Measurements from ENCODE around the gene ISYNA1. TPM values are rescaled to one million over a fixed set of nuclear protein-coding genes. Genes with fewer than 3 reads are reported as not detected.

The ISYNA1 gene
- total and polyA plus RNA-seq, 2 of the 13 experiments (the other 11 are each of a cell fraction or from before 2014, with no cell fraction given), result 29.6 to 48.5 TPM

DNA sequence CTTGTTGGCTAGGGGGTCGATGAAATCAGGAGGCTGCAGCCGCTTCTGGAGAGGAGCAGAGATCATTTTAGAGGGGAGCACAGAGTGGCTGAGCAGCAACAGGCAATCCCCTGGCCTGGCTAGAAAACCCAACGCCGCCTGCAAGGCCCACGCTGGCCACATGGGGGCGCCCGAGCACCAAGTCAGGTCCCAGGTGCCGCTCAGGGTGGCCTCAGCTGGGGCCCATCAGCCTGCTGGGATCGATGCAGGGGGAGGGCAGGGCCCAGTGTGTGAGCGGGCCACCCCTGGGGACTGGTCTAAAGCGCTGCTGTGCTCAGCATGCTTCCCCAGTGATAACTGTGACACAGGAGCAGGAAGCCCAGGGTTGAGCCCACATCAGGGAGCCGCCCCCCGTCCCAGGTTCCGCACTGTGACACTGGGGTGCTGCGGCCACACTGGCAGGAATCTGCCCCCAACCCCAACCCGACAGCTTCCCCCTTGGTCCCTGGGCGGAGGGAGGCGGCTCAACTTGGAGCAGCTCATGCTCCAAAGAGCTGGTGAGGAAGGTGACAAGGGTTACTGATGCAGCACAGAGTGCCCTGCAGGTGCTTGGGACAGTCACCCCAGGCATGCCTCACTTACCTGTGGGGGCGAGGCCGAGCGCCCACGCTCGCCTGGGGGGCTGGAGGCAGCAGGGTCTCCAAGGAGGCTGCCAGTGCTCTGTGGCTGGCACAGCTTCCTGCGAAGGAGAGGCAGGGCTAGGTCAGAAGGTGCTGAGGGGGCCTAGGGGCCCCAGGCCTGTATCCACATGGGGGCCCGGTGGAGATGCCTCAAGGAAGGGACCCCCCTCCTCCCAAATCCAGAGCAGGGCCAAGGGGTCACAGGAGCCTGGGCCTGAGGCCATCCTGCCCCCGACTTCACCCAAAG lies 13.3 kb upstream of the ISYNA1 start (continued):
- TF ChIP-seq, protein P1, sequence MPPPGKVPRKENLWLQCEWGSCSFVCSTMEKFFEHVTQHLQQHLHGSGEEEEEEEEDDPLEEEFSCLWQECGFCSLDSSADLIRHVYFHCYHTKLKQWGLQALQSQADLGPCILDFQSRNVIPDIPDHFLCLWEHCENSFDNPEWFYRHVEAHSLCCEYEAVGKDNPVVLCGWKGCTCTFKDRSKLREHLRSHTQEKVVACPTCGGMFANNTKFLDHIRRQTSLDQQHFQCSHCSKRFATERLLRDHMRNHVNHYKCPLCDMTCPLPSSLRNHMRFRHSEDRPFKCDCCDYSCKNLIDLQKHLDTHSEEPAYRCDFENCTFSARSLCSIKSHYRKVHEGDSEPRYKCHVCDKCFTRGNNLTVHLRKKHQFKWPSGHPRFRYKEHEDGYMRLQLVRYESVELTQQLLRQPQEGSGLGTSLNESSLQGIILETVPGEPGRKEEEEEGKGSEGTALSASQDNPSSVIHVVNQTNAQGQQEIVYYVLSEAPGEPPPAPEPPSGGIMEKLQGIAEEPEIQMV (CRISPR knock-in tag; IDR thresholded peaks at IDR 0.05; ENCODE audit: low read depth), result no peak
- TF ChIP-seq ZKSCAN8 (CRISPR knock-in tag; IDR thresholded peaks at IDR 0.05; ENCODE audit: borderline replicate concordance) (peak; percentile 43; the same call in 1 of the 2 replicates), TAF15 (IDR thresholded peaks at IDR 0.05; ENCODE audit: low read depth, low read length, poor library complexity, severe bottlenecking) (no peak), E2F1 (CRISPR knock-in tag; IDR thresholded peaks at IDR 0.05) (no peak), YEATS2 (CRISPR knock-in tag; IDR thresholded peaks at IDR 0.05; ENCODE audit: borderline replicate concordance) (peak; percentile 59; the same call in 1 of the 2 replicates), ZNF350 (CRISPR knock-in tag; IDR thresholded peaks at IDR 0.05; ENCODE audit: borderline replicate concordance, low read depth) (no peak), NFKBIZ (CRISPR knock-in tag; IDR thresholded peaks at IDR 0.05) (no peak), ZNF383 (CRISPR knock-in tag; IDR thresholded peaks at IDR 0.05; ENCODE audit: borderline replicate concordance) (no peak), MED1 (CRISPR knock-in tag; IDR thresholded peaks at IDR 0.05) (peak; percentile 32; the same call in 1 of the 2 replicates), ZNF83 (CRISPR knock-in tag; IDR thresholded peaks at IDR 0.05; ENCODE audit: borderline replicate concordance) (no peak), ZNF556 (CRISPR knock-in tag; IDR thresholded peaks at IDR 0.05; ENCODE audit: borderline replicate concordance) (0 out of 2 replicates have a peak, but pooled peaks have one; percentile 57), ZNF788 (CRISPR knock-in tag; IDR thresholded peaks at IDR 0.05; ENCODE audit: borderline replicate concordance) (peak; percentile 65; the same call in 1 of the 2 replicates), KDM1A (CRISPR knock-in tag; IDR thresholded peaks at IDR 0.05) (no peak), RAD21 (CRISPR knock-in tag; IDR thresholded peaks at IDR 0.05) (peak; percentile 96), ZMYM4 (CRISPR knock-in tag; IDR thresholded peaks at IDR 0.05) (no peak), THAP11 (CRISPR knock-in tag; IDR thresholded peaks at IDR 0.05) (peak; percentile 53), RFXAP (CRISPR knock-in tag; IDR thresholded peaks at IDR 0.05; ENCODE audit: borderline replicate concordance) (peak; percentile 68; the same call in 1 of the 2 replicates), ARID2 (CRISPR knock-in tag; IDR thresholded peaks at IDR 0.05; ENCODE audit: borderline replicate concordance) (no peak), HCFC1 (IDR thresholded peaks at IDR 0.05; ENCODE audit: low read depth, low read length) (no peak), SP140L (CRISPR knock-in tag; IDR thresholded peaks at IDR 0.05; ENCODE audit: borderline replicate concordance) (no peak), TBX2 (CRISPR knock-in tag; IDR thresholded peaks at IDR 0.05; ENCODE audit: borderline replicate concordance) (peak; percentile 44; the same call in 1 of the 2 replicates)
- TF ChIP-seq, protein P2, sequence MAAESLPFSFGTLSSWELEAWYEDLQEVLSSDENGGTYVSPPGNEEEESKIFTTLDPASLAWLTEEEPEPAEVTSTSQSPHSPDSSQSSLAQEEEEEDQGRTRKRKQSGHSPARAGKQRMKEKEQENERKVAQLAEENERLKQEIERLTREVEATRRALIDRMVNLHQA (CRISPR knock-in tag; IDR thresholded peaks at IDR 0.05), result no peak
- TF ChIP-seq, protein P3, sequence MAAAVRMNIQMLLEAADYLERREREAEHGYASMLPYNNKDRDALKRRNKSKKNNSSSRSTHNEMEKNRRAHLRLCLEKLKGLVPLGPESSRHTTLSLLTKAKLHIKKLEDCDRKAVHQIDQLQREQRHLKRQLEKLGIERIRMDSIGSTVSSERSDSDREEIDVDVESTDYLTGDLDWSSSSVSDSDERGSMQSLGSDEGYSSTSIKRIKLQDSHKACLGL (CRISPR knock-in tag; IDR thresholded peaks at IDR 0.05), result no peak
- TF ChIP-seq, protein P4, sequence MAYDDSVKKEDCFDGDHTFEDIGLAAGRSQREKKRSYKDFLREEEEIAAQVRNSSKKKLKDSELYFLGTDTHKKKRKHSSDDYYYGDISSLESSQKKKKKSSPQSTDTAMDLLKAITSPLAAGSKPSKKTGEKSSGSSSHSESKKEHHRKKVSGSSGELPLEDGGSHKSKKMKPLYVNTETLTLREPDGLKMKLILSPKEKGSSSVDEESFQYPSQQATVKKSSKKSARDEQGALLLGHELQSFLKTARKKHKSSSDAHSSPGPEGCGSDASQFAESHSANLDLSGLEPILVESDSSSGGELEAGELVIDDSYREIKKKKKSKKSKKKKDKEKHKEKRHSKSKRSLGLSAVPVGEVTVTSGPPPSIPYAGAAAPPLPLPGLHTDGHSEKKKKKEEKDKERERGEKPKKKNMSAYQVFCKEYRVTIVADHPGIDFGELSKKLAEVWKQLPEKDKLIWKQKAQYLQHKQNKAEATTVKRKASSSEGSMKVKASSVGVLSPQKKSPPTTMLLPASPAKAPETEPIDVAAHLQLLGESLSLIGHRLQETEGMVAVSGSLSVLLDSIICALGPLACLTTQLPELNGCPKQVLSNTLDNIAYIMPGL (CRISPR knock-in tag; IDR thresholded peaks at IDR 0.05; ENCODE audit: borderline replicate concordance in 1 of 2, low read depth in 1 of 2), result peak; percentile 59 to 71; a peak in 2 of 4 replicates
